Astrocyte (in vitro differentiated cells and primary cell): Measurements from ENCODE around the gene CHST9.

Source experiments
- CTCF ChIP-seq: IDR thresholded peaks from 2 replicates; pipeline ENCODE4 v1.5.1; 2011; ENCODE audit warnings: low read depth, mild to moderate bottlenecking, inconsistent platforms, low read length, moderate library complexity; ENCODE audit not compliant: insufficient read depth
- EZH2 ChIP-seq: IDR thresholded peaks from 2 replicates; pipeline ENCODE4 v1.6.1; 2012; ENCODE audit warnings: mild to moderate bottlenecking, low read length, inconsistent platforms; ENCODE audit not compliant: insufficient read depth

GRCh38 chr18:26960911-26961310 is 224.2 kb downstream of the CHST9 start:
- TF ChIP-seq CTCF (no peak), EZH2 (no peak)
